Metanephros (tissue), 2 donors: ENCODE results near the gene COPS7A. TPM values are rescaled to one million over a fixed set of nuclear protein-coding genes. Genes with fewer than 3 reads are reported as not detected.

Experiments
- small RNA-seq: library from RNA; depleted of rRNA; stranded (forward); fragments of <200 nt; gene quantifications from one replicate; pipeline ENCODE3, GENCODE V24; 2014; ENCODE audit warnings: low replicate concordance
- total RNA-seq: library from RNA; depleted of rRNA; stranded (reverse); fragments of >200 nt; gene quantifications from one replicate; pipeline ENCODE4 v1.2.3, GENCODE V29; 2014

The COPS7A gene, protein sequence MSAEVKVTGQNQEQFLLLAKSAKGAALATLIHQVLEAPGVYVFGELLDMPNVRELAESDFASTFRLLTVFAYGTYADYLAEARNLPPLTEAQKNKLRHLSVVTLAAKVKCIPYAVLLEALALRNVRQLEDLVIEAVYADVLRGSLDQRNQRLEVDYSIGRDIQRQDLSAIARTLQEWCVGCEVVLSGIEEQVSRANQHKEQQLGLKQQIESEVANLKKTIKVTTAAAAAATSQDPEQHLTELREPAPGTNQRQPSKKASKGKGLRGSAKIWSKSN
- total RNA-seq = 47.0 TPM

DNA sequence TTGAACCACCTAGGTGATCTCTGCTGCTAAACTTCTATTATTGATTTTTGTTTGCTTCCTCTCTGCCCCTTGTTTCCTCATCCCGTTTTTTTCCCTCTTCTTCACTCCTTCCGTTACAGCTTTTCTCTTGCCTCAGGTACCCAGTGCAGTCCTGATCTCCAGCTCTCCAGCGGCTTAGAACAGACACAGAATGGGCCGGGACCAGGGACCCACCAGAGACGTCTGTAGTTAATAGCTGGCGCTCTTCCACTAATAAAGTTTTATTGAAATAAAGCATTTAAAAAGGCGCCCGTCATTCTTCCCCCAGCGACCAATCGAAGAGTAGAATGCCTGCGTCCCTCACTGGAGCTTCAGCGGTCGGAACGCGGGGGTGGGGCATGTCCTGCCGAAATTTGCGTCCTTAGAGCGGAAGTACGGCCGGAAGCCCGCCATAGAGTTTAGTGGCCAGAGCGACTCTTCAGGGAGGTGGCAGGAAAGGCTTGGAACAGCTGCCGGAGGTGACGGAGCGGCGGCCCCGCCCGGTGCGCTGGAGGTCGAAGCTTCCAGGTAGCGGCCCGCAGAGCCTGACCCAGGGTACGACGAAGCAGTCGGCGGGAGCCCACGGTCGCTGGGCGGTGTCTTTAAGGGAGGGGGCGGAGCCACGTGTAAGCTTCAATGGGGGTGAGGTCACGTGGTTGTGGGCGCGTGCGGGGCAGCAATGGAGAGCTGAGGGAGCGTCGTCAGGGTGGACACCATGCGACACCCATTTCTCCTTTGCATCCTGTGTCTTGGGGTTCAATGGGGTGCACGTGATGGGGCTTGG lies at the start of gene COPS7A:
TSS of gene COPS7A (plus strand) at position 440 of the 802 bp plus-strand sequence. CDS start 611 bp downstream, outside the sequence.

DNA sequence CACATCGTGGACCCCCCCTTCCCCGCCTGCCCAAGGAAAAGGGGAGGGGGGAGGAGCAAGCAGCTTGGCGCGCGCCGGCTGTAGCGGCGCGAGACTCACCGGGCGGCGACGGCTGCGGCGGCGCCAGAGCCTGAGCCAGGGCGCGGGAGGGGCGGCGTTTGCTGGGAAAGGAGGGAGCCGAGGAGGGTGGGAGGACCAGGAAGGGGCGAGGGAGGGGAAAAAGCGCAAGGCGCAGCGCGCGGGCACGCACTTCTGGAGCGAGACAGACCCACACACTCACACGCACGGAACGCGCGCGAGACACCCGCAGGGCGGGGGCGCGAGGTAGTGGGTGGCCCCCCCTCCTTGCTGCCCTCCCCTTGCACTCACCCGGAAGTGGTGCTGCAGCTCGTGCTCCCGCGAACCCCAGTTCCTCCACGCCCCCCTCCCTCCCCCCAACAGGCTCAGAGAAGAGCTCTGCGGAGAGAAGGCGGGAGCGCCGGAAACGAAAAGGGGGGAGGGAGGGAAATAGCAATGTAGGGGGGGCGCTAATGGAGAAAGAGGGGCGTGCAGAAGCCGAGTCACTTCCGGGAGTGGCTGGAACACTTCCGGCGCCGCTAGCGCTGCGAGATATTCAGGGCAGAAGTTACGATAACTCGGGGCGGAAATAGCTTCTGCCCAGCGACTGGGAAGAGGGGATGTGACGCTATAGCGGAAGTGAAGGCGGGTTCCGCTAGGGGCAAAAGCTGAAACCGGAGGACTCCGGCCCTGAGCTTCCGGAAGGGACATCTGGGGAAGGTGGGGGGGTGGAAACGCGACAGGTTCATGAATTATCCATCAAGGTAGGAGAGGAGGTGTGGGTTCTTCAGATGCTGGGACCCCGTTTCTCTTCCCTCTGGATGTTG lies 34.6 kb upstream of the COPS7A start, which contains the start of gene ZNF384:
TSS of gene ZNF384 (minus strand) at position 377 of the 884 bp plus-strand sequence. CDS start 9,855 bp downstream, outside the sequence.

DNA sequence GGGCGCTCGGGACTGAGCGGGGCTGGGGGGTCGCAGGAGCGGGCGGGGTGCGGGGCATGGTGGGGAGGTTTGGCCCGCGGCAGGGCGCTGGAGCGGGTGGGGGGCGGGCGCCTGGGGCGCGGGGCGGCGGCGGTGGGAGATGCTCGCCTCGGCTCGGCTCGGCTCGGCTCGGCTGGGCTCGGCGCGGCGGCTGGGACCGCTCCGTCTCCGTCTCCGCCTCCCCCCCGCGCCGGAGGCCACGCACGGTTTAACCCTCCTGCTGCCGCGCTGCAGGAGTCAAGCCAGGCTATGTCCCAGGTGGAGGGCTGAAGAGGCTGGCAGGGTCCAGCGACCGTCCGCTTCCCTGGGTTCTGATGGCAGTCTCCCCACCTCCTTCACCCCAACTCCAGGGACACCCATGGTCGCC lies 23.2 kb upstream of the COPS7A start, which contains the start of gene PIANP:
TSS of gene PIANP (minus strand) at position 170 of the 406 bp plus-strand sequence. CDS start 2,754 bp downstream, outside the sequence.

DNA sequence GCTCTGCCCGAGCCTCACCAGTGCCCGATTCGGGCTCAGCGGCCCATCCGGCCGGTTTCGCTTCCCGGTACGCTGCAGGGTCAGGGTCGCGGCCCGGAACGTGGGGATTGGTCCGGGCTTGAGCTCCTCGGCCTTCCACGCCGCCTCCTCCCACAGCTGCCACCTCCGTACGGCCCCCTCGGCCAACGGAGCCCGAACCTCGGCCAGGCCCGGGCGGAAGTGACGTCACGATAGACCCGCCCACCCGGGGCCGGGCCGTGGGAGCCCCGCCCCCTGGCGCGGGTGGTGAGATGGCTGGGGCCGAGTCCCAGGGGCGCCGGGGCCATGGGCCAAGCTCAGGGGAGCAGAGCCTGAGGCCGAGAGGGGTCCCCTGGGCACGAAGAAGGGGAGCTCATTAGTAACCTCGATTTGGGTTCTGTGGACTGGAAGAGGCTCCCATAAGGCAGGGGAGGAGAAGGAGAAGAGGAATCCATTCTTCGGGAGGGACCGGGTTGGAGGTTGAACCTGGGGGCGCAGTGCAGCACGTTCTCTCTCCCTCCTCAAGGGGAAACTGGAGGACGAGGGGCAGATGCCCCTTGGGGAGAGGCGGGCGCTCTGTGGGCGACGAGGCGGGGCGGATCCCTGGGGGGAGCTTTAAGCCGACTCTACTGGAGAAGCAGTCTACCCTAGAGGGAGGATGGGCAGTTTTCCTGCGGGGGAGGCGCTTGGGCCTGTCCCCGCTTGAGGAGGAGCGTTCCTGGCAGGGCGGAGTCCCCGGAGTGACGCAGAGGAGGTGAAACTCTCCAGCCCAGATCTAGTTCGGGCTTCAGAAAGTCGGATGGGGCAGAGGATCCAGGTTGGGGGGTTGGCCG lies 29.3 kb downstream of the COPS7A start, which contains the start of gene MLF2:
TSS of gene MLF2 (minus strand) at position 221 of the 851 bp plus-strand sequence. CDS start 807 bp downstream, outside the sequence.

DNA sequence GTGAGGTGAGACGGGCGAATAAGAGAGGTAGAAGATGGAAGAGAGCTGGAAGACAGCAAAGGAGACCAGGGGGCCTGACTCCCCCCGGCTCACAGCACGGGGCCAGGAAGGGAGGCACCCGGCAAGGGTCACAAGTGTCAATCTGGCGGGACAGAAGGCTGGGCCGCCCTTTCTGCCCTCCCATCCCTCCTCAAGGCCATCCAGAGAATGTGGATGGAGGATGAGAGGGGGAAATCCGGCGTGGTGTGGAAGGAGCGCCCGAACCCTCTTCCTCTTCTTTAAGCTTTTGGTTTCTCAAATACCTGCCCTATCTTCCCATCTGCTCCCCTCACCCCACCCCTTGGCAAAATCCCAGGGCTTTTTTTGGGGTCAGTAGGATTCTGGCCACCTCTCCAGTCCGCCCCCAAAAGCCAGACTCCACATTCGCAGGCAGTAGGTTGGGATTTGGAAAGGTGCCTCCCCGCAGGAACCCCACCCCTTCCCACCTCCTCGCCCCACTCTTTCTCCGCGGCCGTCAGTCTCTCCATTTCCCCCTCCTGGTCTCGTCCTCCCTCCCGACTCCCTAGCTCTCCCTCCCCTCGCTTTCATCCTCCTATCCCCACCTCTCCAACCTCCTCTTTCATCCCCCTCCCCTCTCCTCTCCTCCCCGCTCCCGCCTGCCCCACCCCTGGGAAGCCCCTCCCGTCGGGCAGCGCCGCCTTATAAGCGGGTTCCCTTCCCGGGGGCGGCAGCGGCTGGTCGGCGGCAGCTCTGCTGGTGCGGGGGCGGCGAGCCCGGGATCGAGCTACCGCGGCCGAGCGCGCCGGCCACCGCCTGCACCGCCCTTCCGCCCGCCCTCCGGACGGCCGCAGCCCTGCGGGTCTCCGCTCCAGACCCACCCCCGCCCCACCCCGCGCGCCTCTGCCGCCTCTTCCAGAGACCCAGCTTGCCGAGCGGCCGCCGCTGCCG lies 42.1 kb downstream of the COPS7A start, which contains the start of gene PTMS:
TSS of gene PTMS (plus strand) at position 730 of the 948 bp plus-strand sequence. CDS start 343 bp downstream, outside the sequence.

DNA sequence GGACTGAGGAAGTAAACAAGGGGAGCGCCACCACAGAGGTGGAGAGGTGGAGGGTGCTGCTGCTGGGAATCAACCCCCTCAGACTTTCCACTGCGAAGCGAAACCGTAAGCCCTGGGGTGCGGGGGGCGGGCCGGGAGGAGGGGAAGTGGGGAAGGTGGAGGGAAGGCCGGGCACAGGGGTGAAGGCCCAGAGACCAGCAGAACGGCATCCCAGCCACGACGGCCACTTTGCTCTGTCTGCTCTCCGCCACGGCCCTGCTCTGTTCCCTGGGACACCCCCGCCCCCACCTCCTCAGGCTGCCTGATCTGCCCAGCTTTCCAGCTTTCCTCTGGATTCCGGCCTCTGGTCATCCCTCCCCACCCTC lies 48.5 kb downstream of the COPS7A start, which contains the start of gene LAG3:
TSS of gene LAG3 (plus strand) at position 190 of the 365 bp plus-strand sequence. CDS start 333 bp downstream, outside the sequence.

Small RNA genes within 50 kb of the gene (small RNA-seq; reads per million reads assigned to genes)
- not detected for gene RNU6-781P

Other genes with a start within 250 kb of the COPS7A start
- gene MRPL51, start 230.8 kb upstream of the COPS7A start, total RNA-seq = 37.1 TPM
- gene NCAPD2, start 229.9 kb upstream of the COPS7A start, total RNA-seq = 47.8 TPM
- gene GAPDH, start 189.5 kb upstream of the COPS7A start, total RNA-seq = 2,417 TPM
- 15.3 TPM for gene IFFO1, start 168.0 kb upstream of the COPS7A start, total RNA-seq
- 14.4 TPM for gene NOP2, start 155.8 kb upstream of the COPS7A start, total RNA-seq
- 230 TPM for gene CHD4, start 116.7 kb upstream of the COPS7A start, total RNA-seq
- 2.2 TPM for gene LPAR5, start 88.1 kb upstream of the COPS7A start, total RNA-seq
- gene ACRBP, start 76.6 kb upstream of the COPS7A start, total RNA-seq = 2.3 TPM
- 48.6 TPM for gene ING4, start 60.9 kb upstream of the COPS7A start, total RNA-seq
- gene ZNF384, start 34.7 kb upstream of the COPS7A start, total RNA-seq = 31.5 TPM
- gene PIANP, start 23.2 kb upstream of the COPS7A start, total RNA-seq = 2.0 TPM
- gene MLF2, start 29.1 kb downstream of the COPS7A start, total RNA-seq = 86.4 TPM
- 61.1 TPM for gene PTMS, start 42.3 kb downstream of the COPS7A start, total RNA-seq
- gene LAG3, start 48.5 kb downstream of the COPS7A start, total RNA-seq = 0.47 TPM
- 18.3 TPM for gene CD4, start 65.5 kb downstream of the COPS7A start, total RNA-seq
- 13.5 TPM for gene GPR162, start 97.8 kb downstream of the COPS7A start, total RNA-seq
- gene P3H3, start 104.4 kb downstream of the COPS7A start, total RNA-seq = 29.5 TPM
- 3.7 TPM for gene GNB3, start 116.9 kb downstream of the COPS7A start, total RNA-seq
- 18.0 TPM for gene CDCA3, start 127.2 kb downstream of the COPS7A start, total RNA-seq
- gene USP5, start 128.1 kb downstream of the COPS7A start, total RNA-seq = 49.5 TPM
- 430 TPM for gene TPI1, start 143.5 kb downstream of the COPS7A start, total RNA-seq
- gene SPSB2, start 149.3 kb downstream of the COPS7A start, total RNA-seq = 11.3 TPM
- gene LRRC23, start 180.8 kb downstream of the COPS7A start, total RNA-seq = 7.8 TPM
- 5.7 TPM for gene ENO2, start 190.5 kb downstream of the COPS7A start, total RNA-seq
- gene ATN1, start 203.9 kb downstream of the COPS7A start, total RNA-seq = 77.0 TPM
- not detected for gene RNU7-1, start 219.8 kb downstream of the COPS7A start, total RNA-seq
- gene C12orf57, start 220.0 kb downstream of the COPS7A start, total RNA-seq = 146 TPM
- 21.1 TPM for gene PTPN6, start 227.3 kb downstream of the COPS7A start, total RNA-seq
- gene PHB2, start 246.6 kb downstream of the COPS7A start, total RNA-seq = 186 TPM
- 26.9 TPM for gene EMG1, start 246.9 kb downstream of the COPS7A start, total RNA-seq